K562 treated with DMSO at 1 percent for 12 hours (cell line): ENCODE data around the gene ZNF418. TPM values are rescaled to one million over a fixed set of nuclear protein-coding genes. Genes with fewer than 3 reads are reported as not detected.

Source experiments
- total RNA-seq: library from RNA; unstranded; fragments of 300-600 nt; gene quantifications from 2 replicates; pipeline ENCODE4 v1.2.3, GENCODE V29; 2022; ENCODE audit not compliant: insufficient read depth

ZNF418 gene
- total RNA-seq: 0.49 TPM in 1 of 2 replicates, not detected in the other

GRCh38 chr19:57934820-57935665, at the start of gene ZNF418:
Gene ZNF418 (minus strand): TSS chr19:57935402. CDS start chr19:57933822, 1,580 bp downstream.

DNA sequence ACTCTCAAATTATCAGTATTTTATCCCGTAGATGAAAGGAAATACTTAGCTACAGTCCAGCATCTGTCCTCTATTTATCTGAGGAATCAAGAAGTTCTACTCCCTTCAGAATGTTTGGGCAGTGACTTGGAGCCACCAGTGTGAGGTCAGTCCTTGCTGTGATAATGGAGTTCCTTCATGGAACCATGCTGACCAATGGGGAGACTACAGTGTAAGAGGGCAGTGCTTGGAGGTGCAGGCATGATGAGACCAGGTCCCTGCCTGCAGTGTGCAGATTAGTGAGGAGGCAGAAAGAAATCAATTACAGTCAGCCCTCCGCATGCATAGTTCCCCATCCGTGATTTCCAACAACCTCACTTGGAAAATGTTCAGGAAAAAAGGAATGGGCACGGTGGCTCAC, 39.2 kb upstream of the ZNF418 start, which contains the start of gene C19orf18:
Gene C19orf18, minus strand, starts transcription at position 101 of the 400 bp plus-strand sequence. CDS start 102 bp downstream, outside the sequence.

GRCh38 chr19:57947419-57948134, 12.4 kb upstream of the ZNF418 start, which contains the start of gene ZNF256:
Gene ZNF256 (minus strand): TSS chr19:57947706. CDS start chr19:57947474, 232 bp downstream.

DNA sequence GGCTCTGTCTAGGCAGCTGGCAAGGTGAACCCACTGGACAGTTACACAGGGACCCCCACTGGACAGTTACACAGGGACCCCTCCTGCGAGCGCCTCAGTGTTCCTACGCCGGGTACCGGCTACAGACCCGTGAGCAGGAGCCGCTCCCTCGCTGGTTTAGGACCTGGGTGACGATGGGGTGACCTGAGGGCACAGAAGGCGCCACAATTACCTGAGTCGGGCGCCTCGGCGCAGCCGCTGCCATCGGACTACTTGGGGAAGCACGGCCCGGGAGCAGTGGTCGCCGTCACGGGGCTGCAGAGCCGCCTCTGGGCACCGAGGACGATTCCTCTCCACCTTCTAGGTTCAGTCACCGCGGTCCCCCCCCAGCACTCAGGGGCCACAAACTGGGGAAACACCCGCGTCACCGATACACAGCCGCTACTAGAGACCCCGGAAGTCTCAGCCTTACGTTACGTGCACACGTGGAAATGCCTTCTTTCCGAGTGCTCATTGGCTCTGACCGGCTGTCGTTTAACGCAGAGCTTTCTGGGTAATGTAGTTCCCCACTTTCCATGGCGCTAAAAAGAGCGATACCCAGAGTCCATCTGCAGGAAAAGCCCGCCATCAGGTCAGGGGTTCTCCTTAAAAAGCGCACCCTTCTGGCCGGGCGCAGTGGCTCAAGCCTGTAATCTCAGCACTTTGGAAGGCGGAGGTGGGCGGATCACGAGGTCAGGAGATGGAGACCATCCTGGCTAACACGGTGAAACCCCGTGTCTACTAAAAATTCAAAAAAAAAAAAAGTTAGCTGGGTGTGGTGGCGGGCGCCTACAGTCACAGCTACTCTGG, 18.8 kb downstream of the ZNF418 start, which contains the start of gene ZNF417:
Gene ZNF417, minus strand, starts transcription at position 425 of the 828 bp plus-strand sequence. Its CDS starts 181 bp downstream, at position 244.

GRCh38 chr19:57888560-57889231, 46.5 kb downstream of the ZNF418 start, which contains the start of gene ZNF814:
Gene ZNF814 (minus strand): TSS chr19:57889037. CDS start chr19:57888802, 235 bp downstream.

Other genes starting within 250 kb of the ZNF418 start
- not detected in 2 replicates for gene ZNF154, start 226.2 kb downstream of the ZNF418 start, total RNA-seq
- 0.44 and 0.84 TPM in 2 replicates for gene ZNF671, start 207.8 kb downstream of the ZNF418 start, total RNA-seq
- gene ZNF776, start 188.6 kb downstream of the ZNF418 start, total RNA-seq: 1.7 and 9.0 TPM in 2 replicates
- 1.2 and 5.0 TPM in 2 replicates for gene ZNF586, start 165.7 kb downstream of the ZNF418 start, total RNA-seq
- gene ZNF552, start 120.5 kb downstream of the ZNF418 start, total RNA-seq: 2.8 and 7.9 TPM in 2 replicates
- 2.1 and 4.1 TPM in 2 replicates for gene ZNF587B, start 105.1 kb downstream of the ZNF418 start, total RNA-seq
- gene ZNF587, start 85.5 kb downstream of the ZNF418 start, total RNA-seq: 5.5 and 18.0 TPM in 2 replicates
- 1.4 and 4.3 TPM in 2 replicates for gene ZNF814, start 46.4 kb downstream of the ZNF418 start, total RNA-seq
- 1.1 and 3.4 TPM in 2 replicates for gene ZNF417, start 18.8 kb downstream of the ZNF418 start, total RNA-seq
- 0.33 TPM in 1 of 2 replicates, not detected in the other for gene ZNF256, start 12.3 kb upstream of the ZNF418 start, total RNA-seq
- gene C19orf18, start 39.1 kb upstream of the ZNF418 start, total RNA-seq: not detected in 2 replicates
- gene ZNF606, start 67.4 kb upstream of the ZNF418 start, total RNA-seq: 3.5 TPM in 1 of 2 replicates, not detected in the other
- gene ZSCAN1, start 98.6 kb upstream of the ZNF418 start, total RNA-seq: not detected in 2 replicates
- not detected in 2 replicates for gene ZNF135, start 123.9 kb upstream of the ZNF418 start, total RNA-seq
- 5.5 and 9.2 TPM in 2 replicates for gene ZSCAN18, start 162.8 kb upstream of the ZNF418 start, total RNA-seq
- gene ZNF329, start 215.4 kb upstream of the ZNF418 start, total RNA-seq: 2.2 and 2.6 TPM in 2 replicates
- gene ZNF274, start 247.7 kb upstream of the ZNF418 start, total RNA-seq: 19.6 and 41.4 TPM in 2 replicates